ENCODE data around the gene TVP23C.
"Not testable (repeated sequence)": the region's sequence is repeated elsewhere in the genome, so short reads cannot be mapped to it uniquely, and the experiment has no call there.

TVP23C gene

DNA sequence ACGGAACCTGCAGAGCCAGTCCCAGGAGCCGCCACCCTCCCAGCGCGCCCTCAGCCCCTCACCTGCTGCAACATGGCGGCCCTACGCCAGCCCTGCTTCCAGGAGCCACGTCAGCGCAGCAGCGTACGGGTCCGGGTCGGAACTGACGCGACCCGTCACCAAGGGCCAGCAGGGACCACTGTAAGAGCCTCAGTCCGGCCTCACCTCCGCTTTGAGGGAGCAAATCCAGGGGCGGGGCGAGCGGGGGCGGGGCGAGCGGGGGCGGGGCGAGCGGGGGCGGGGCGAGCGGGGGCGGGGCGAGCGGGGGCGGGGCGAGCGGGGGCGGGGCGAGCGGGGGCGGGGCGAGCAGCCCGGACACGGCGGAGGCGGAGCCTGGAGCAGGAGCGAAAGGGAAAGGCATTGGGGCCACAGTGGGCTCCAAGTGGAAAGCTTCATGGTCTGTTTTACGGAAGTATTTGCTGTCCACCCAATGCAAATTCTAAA, at the start of gene TVP23C:
Gene TVP23C (minus strand): TSS at position 109 of the 483 bp plus-strand sequence. CDS start 35 bp downstream, at position 74.
- DNase-seq, result peak; percentile 86

DNA sequence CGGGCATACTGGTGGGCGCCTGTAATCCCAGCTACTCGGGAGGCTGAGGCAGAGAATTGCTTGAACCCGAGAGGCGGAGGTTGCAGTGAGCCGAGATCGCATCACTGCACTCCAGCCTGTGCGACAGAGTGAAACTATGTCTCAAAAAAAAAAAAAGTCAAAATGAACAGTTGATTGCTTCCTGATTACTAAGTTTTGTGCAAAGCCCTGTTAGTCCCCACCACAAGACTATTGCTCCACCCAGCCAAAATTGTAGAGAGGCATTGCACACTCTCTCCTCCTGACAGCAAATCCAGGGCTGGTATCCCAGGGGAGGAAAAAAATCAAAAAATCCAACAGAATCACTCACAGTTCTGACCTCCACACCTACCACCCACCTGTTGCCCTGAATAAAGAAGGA, 29.7 kb upstream of the TVP23C start:
- DNase-seq, result not testable (repeated sequence)

DNA sequence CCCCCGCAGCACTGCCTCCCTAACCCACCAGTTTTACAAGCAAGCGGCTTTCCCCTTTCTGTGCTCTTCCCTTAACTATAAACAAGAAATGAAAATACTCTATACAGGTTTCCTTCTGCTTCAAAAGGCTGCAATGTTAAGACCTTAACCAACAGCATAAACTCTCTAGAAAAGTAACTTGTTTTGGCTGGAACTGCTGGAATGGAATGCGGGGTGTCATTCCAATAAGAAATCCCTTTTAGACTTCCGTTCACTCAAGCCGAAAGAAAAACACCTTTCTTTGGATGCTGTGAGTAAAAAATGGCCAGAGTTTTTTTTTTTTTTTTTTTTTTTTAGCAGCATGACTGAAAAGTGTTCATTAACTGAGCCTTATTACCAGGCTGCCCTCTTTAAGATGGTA, 28.7 kb upstream of the TVP23C start:
- DNase-seq, result not testable (repeated sequence)

DNA sequence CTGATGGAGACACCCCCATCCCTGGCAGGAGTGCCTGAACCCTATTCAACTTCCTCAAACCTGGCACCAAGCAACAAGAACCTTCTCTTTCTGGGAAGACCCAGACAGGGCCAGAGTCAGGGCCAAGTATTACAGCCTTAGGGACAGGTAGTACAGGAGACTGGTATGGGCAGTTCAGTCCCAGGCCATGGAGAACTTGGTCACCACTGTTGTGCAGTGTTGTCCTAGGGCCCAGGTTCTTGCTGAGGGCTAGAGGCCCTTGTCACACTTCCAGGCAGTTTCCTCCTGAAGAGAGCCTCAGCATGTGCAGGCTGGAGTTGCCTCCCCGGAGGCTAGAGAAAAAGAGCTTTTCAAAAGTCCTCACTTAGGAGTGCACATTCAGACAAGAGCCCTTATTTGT, 27.6 kb upstream of the TVP23C start:
- not testable (repeated sequence) for DNase-seq

DNA sequence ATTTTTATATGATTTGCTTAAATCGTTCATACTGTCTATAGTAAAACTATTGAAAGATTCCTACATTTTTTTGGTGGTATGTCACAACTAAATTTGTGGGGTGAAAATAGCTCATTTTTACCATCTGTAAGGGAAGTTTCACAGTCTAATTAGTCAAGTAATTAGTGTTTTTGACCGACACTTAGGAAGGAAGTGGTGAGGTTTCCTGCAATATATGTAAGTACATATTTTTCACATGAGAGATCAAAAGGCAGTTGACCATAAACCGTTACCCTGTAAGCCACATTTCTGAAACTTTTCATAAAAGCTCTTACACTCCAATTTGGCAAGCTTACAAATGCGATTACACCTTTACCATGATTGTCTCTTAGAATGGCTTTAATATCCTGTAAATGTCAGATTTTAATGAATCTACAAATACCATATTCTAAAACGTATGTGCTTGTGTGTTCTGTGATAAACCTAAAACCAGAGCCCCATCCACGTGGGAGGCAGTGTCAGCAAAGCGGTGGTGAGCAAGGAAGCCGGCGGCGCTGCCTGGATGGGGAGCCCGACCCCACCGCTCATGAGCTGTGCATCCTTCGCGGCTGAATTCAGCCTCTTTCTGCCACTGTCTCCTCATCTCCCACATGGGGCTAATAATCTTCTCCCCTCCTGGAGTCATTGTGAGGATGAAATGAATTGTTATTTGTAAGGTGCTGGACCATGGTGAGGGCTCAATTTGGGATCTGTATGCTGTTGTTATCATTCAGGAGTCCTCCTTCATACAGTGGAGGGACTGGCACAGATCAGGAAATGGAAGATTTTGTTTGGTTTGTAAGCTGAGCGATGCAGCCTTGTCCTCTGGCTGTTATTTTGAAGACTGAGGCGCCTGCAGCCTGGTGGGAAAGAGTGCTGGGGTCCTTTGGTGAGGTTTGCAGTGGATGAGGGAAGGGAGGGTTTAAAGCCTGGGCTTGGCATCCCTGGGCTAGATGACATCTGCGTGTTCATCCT, 26.6 kb upstream of the TVP23C start:
- DNase-seq, result not testable (repeated sequence)

DNA sequence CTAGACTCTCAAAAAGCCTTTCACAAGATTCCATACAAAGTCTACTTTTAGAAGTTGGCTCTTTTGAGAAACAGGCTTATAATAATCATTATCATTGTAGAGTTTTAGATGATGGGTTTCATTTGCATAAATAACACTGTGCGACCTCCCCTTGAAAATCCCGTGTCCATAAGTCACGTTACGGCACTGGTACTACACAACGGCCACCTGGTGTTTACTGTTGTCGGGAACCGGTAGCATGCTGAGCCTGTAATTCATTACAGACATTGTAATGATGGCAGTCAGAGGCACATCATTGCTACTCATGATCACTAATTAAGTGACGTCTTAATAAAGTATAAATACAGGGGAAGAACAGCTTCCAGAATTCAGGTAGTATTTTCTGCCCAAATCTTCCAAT, 24.7 kb upstream of the TVP23C start:
- not testable (repeated sequence) for DNase-seq

DNA sequence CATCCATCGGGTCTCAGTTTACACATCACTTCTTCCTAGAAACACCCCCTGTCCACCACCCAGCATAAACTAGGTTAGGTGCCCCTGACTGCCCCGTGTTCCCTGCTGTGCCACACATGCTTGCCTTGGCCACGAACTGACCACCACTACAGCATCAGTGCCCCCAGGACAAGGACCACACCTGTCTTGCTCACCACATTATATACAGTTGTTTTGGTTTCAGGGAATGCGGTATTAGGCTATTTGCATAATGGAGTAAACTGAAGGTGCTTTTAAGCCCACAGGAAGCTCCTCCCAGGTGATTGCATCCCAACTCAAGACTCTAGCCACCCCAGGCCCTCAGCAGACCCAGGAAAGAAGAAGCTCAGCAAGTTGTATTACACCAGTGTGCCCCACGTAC, 20.0 kb upstream of the TVP23C start:
- DNase-seq, result not testable (repeated sequence)

DNA sequence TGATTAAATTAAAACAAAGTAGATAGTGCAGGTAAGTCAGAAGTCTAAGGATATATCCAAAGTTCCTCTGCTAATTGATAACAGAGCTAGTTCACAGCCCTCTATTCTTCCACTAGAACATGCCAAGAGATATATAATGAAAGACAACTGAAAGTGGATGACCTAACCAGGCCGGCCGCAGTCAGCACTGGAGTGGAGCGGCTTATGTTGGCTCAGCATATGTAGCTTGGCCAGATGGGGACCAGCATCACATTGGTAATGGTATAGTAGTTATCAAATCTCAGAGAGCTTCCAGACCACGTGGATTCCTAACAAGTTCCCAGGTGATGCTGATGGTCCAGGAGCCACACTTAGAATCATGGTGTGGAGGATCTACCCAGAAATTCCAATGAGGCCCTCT, 18.2 kb upstream of the TVP23C start:
- DNase-seq, result not testable (repeated sequence)

DNA sequence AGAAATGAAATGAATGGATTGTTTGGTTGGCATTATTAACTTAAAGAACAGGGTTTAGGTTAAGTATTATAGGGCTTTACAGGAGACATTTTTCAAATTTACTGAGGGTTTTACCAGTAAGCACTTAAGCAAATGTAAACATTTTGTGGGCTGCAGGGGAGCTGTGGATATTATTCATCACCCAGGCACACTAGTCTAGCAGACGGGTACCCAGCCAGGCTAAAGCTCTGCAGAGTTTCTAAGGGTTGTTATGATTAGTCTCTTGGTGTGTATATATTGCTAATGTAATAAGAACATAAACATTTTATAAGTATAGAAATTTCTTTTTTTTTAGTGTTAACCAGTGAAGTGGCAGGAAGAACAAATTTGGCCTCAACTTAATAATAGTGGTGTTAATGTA, 13.6 kb upstream of the TVP23C start:
- DNase-seq, result not testable (repeated sequence)

DNA sequence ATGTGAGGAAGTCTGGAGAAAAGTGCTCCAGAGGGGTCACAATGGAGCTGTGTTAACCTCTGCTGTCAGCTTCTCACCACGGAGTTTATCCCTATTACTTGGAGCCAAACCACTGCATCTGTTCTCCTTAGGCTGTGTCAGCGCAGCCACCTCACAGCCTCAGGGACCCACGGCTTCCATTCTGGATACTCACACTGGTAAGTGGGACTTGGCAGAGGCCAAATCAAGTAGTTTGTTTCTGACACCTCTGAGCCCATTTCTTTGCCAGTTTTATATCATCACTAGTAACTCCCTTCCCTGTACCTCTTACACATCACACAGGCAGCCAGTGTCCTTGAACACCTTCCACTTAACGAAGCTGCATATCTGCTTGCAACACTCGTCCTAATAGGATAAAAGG, 11.4 kb upstream of the TVP23C start:
- DNase-seq, result not testable (repeated sequence)

DNA sequence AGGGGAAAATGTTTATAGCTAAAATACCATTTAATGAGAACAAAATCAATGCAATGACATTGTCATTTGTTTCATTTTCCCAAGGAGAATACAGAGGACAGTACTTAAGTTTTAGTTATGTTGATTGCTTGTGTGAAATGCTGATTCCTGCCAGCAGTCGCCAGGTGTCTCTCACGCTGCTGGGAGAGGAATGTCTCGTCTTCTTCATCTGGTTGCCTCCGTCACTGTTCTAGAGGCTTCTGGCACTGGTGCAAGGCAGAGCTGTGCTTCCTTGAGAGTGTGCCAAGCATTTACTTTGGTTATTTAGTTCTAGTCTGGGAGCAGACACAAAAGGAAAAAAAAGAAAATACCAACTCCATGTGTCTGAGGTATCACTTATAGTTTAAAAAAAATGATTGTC, 10.6 kb upstream of the TVP23C start:
- DNase-seq, result not testable (repeated sequence)

DNA sequence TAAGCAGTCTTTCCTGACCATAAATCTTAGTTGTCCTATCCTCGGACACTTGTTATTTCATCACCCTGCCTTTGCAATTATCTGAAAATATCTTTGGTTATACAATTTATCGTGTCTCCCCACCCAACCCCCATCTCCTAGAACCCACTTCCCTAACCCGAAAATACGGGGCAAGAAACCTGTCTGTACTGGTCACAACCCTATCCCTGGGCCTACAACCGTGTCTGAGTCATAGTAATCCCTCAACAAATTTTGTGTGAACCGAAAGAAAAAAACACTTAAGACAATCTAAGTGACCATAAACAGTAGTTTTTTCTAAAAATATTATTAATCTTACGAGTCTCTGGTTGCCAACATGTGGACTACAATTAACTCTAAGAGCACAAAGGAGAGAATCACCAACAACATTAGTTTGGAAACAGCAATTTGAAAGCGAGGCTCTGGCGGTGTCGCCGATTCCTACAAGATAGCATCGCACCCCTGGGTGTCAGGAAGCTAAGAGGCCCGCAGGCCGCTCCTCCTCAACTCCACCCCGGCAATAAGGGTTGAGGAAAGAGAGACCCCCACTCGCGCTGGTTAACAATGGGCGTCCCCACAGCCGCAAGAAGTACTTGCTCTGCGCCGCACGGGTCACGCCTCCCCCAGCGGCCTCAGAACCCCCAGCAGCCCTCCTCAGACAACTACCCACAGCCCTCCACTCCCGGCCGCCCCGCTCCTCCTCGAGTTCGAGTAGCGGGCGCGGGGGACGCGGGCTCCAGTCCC, 489 bp downstream of the TVP23C start:
- DNase-seq, result peak; percentile 17

DNA sequence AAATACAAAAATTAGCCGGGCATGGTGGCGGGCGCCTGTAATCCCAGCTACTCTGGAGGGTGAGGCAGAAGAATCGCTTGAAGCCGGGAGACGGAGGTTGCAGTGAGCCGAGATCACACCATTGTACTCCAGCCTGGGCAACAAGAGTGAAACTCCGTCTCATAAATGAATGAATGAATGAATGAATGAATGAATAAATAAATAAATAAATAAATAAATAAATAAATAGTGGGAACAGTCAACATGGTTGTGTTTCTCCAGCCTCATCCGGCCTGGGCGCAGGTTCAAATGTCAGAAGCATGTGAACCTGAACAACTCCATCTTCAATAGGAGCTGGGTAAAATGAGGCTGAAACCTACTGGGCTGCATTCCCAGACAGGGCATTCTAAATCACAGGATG, 1.8 kb downstream of the TVP23C start:
- DNase-seq, result not testable (repeated sequence)

DNA sequence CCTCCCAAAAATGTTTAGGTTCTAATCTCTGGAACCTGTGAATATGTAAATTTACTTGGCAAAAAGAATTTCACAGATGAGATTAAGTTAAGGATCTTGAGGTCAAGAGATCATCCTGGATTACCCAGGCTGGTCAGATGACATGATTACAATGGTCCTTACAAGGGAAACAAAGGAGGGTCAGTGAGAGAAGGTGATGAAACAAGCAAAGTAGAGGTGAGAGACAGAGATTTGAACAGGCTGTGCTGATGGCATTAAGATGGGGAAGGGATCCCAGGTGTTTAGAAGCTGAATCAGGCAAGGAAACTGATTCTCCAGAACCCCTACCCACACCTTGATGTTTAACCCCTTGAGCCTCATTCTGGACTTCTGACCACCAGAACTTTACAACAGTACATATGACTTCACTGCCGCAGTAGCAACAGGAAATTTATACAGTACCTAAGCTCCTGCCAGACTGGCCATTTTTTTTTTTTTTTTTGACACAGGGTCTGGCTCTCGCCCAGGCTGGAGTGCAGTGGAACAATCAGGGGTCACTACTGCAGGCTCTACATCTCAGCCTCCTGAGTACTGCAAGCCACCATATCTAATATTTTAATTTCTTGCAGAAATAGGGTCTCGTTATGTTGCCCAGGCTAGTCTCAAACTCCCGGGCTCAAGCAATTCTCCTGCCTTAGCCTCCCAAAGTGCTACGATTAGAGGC, 4.7 kb downstream of the TVP23C start:
- DNase-seq, result not testable (repeated sequence)

DNA sequence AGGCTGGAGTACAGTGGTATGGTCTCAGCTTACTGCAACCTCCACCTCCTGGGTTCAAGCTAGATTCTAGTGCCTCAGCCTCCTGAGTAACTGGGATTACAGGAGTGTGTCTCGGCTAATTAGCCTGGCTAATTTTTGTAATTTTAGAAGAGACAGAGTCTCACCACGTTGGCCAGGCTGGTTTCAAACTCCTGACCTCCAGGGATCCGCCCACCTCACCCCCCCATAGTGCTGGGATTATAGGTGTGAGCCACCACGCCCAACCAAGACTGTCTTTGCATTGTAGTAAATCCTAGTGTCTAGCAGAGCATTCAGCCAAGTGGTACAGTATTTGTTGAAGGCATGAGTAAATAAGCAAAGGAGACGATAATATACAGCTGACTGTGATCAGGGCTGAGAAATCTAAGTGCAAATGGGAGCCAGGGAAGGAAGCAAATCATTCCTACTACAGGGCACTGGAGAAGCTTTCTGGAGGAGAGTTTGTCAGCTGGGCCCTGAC, 5.9 kb downstream of the TVP23C start:
- DNase-seq, result not testable (repeated sequence)

DNA sequence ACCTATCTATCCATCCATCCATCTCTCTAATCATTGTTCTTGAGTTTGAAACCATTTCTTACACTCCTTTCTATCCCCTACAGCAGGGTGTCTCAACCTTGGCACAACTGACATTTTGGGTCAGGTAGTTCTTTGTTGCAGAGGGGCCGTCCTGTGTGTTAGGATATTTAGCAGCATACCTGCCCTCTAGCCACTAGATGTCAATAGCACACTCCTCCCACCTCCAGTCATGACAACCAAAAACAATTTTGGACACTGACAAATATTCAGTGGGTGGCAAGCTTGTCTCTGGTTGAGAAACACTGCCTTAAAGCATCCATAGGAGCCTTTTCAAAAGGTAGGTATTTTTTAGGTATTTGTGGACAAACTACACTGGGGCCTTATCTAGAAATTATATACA, 10.4 kb downstream of the TVP23C start:
- not testable (repeated sequence) for DNase-seq

DNA sequence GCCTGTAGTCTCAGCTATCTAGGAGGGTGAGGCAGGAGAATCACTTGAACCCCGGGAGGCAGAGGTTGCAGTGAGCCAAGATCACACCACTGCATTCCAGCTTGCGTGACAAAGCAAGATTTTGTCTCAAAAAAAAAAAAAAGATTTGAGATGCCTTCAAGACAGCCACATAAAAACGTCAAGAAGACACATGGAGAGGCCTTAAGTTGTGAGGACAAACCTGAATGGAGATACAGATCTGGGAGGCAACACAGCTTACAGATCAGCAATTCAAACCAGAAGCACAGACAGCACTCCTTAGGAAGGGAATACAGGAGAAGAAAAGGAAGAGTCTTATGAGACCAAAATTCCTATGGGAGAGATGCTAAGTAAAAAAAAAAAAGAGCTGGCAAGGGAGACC, 13.7 kb downstream of the TVP23C start:
- DNase-seq, result not testable (repeated sequence)

DNA sequence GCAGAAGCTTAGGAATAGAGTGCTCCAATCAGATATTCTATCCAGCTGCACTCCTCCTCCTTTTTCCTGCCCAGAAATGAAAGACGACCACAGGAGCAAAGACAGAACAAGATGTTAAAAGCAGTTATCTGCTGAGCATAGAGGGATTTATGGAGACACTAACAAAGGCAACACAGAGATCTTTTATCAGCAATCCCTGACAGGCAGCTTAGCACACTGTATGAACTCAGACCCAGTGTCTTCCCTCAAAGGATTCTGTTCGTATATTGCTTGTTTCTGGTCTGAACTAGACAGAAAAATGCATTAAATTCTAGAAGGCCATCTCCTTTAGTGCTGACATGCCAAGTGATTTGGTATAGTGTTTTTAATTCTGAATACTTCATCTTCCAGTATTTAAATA, 16.7 kb downstream of the TVP23C start:
- not testable (repeated sequence) for DNase-seq

DNA sequence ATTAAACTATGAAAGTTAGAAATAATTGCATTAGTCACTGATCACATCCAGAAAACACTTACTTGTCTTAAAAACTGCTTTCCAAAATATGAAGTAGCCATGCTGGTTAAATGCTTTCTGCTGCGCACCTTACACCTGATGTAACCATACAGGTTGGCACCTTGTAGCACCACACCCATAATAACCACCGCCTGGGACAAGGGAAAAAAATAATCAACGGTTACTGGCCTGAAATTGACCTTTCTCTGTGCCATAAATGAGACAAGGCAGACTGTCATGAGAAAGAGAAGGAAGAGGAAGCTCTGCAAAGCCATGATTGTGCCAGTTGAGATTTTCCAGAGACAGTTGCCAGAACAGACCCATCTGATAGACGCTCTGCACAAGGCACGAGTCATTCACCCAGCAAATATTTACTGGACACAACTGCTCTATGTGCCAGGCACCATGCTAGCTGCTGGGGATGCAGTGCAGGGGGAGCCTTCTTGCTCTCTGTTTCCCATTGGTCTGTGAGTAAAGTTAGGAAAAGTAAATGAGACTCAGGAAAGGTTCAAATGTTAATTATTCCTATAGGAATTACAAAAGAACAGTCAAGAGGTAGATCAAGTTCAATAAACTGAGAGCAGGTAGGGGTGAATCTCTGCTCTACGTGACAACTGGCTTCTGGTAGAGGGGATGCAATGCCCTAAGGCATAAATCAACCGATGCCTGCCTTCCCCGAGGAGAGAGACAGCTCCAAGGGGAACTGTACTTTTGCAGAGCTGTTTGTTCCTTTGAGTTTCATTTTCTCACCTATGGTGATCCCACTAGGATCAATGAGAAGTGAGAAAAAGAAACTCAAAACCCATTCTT, 22.7 kb downstream of the TVP23C start:
- not testable (repeated sequence) for DNase-seq

DNA sequence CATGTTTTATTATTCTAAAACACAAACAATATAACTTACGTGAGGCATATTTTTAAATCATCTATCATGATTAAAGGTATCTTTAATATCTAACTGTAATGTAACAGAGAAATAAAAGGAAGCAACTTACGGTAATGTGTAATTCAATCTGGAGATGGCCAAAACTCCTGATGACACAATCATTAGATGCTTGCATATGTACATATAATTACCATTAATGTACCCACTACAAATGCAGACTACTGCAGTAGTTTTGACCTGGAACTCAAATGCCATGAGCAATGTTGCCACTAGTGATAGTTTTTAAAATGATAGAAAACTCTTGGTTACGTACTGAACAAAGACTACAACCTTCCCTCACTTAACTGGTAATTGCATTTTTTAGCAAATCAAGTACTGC, 30.2 kb downstream of the TVP23C start:
- not testable (repeated sequence) for DNase-seq
